Caco-2 (cell line): ENCODE results near the gene SLC30A1. TPM values are rescaled to one million over a fixed set of nuclear protein-coding genes. Genes with fewer than 3 reads are reported as not detected.
A peak's percentile ranks its signal among the peaks of the same experiment; 100 is the strongest.

ENCODE experiments used
- BruUV-seq: library from RNA; stranded (reverse); fragments of 400-500 nt; replicated peaks from 2 replicates; lab custom pipeline; 2021; lab: Mats Ljungman, UMichigan
- CTCF ChIA-PET: fragments of 300-600 bp; sonication (Branson Sonifier 250); formaldehyde crosslinking; loops from one replicate; lab custom pipeline; 2022; ENCODE audit warnings: antibody characterized with exemption; lab: Charles Lee
- POLR2A ChIA-PET: fragments of 300-600 bp; sonication (Branson Sonifier 250); formaldehyde crosslinking; loops from one replicate; lab custom pipeline; 2022; ENCODE audit warnings: antibody characterized with exemption; lab: Charles Lee
- DNase-seq, 2 experiments: peaks; one replicate each; pipeline versions ENCODE4 v3.0.0 to v3.0.0-alpha.2; 2020 to 2022
- H3K27me3 ChIP-seq: replicated peaks from 2 replicates; pipeline ENCODE4 v1.6.0; 2011; ENCODE audit warnings: low read length; ENCODE audit not compliant: control insufficient read depth, insufficient read depth
- H3K36me3 ChIP-seq: 2 replicates; pipeline ENCODE4 v1.5.1; 2011; ENCODE audit warnings: low read length; ENCODE audit not compliant: control insufficient read depth, insufficient read depth
- H3K4me1 ChIP-seq: fragments of 250-450 bp; sonication (Bioruptor Pico); 2 replicates; pipeline ENCODE4 v1.5.1; 2020; ENCODE audit warnings: mild to moderate bottlenecking
- H3K4me3 ChIP-seq: 2 replicates; pipeline ENCODE4 v1.5.1; 2011; ENCODE audit warnings: low read depth, mild to moderate bottlenecking, control low read depth, low read length
- H3K9me3 ChIP-seq: fragments of 250-450 bp; sonication (Bioruptor Pico); 2 replicates; pipeline ENCODE4 v1.5.1; 2020; ENCODE audit warnings: mild to moderate bottlenecking, moderate library complexity
- H3K27ac Mint-ChIP-seq: one replicate; pipeline ENCODE4 v1.8.0; 2022; ENCODE audit warnings: mixed read lengths; ENCODE audit not compliant: unreplicated experiment
- H3K27me3 Mint-ChIP-seq: one replicate; pipeline ENCODE4 v1.8.0; 2022; ENCODE audit warnings: mixed read lengths; ENCODE audit not compliant: insufficient read depth, unreplicated experiment
- H3K36me3 Mint-ChIP-seq: one replicate; pipeline ENCODE4 v1.8.0; 2022; ENCODE audit warnings: mild to moderate bottlenecking, mixed read lengths; ENCODE audit not compliant: insufficient read depth, unreplicated experiment
- H3K4me1 Mint-ChIP-seq: one replicate; pipeline ENCODE4 v1.8.0; 2022; ENCODE audit warnings: low read depth, mixed read lengths; ENCODE audit not compliant: unreplicated experiment
- H3K4me3 Mint-ChIP-seq: one replicate; pipeline ENCODE4 v1.8.0; 2022; ENCODE audit warnings: mild to moderate bottlenecking, moderate library complexity, mixed read lengths; ENCODE audit not compliant: unreplicated experiment
- H3K9me3 Mint-ChIP-seq: one replicate; pipeline ENCODE4 v1.8.0; 2022; ENCODE audit warnings: mixed read lengths; ENCODE audit not compliant: unreplicated experiment
- CTCF ChIP-seq, 2 experiments: fragments of 200-600 bp in 1 of 2; IDR thresholded peaks; 1 replicate in 1 of 2; 2 replicates in 1 of 2; pipeline versions ENCODE4 v1.5.1 to v1.8.0; 2011 to 2022; ENCODE audit warnings: antibody characterized with exemption in 1 of 2, control low read depth in 1 of 2, inconsistent platforms in 1 of 2, low read depth in 1 of 2, low read length in 1 of 2, mild to moderate bottlenecking in 1 of 2, moderate library complexity in 1 of 2; ENCODE audit not compliant: insufficient read depth in 1 of 2, severe bottlenecking in 1 of 2, unreplicated experiment in 1 of 2
- intact Hi-C: fragments of 100-400 bp; cut with micrococcal nuclease; formaldehyde crosslinking; loops from one replicate; pipeline ENCODE4 v1.10.0; 2022; ENCODE audit not compliant: unreplicated experiment
- total RNA-seq: library from RNA; stranded (reverse); gene quantifications from 2 replicates; pipeline ENCODE4 v1.2.3, GENCODE V29; 2022

The SLC30A1 gene
- total RNA-seq, 1 experiment from 2014 or later, result 26.6 TPM

GRCh38 chr1:211603191-211603701 lies 24.3 kb upstream of the SLC30A1 start:
- Mint-ChIP-seq H3K9me3 (no peaks in the 10 kb centered on the region), H3K27ac (peak overlapping the region; percentile 32), H3K36me3 (no peaks in the 10 kb centered on the region), H3K4me1 (peaks cover 61% of the 10 kb centered on the region), H3K4me3 (peak overlapping the region; percentile 14), H3K27me3 (no peaks in the 10 kb centered on the region)
- ChIA-PET POLR2A (interaction anchor here (0.6 kb wide), 1 partner anchor 25 kb away, joined by 3 read pairs; the partner anchor contains the start of gene SLC30A1), CTCF (interaction anchor here (1.2 kb wide), 3 partner anchors 22 to 45 kb away, joined by 4 to 8 read pairs (median 4); no protein-coding TSS in a partner anchor)
- peaks cover 53% of the 10 kb centered on the region for H3K4me1 ChIP-seq
- peak; percentile 36 to 48 for DNase-seq
- H3K4me3 ChIP-seq, result no peak overlapping the region
- intact Hi-C loops, result loop anchor here (1.0 to 2.0 kb wide), 4 partner anchors 10 to 46 kb away; partner anchors contain the start of gene SLC30A1
- no peaks in the 10 kb centered on the region for H3K36me3 ChIP-seq
- no peaks in the 10 kb centered on the region for H3K27me3 ChIP-seq
- BruUV-seq, result no TSS peak
- no peak for TF ChIP-seq CTCF (IDR thresholded peaks at IDR 0.05; ENCODE audit: insufficient read depth in 1 of 2, low read depth in 1 of 2, low read length in 1 of 2, severe bottlenecking in 1 of 2, unreplicated experiment in 1 of 2)
- no peaks in the 10 kb centered on the region for H3K9me3 ChIP-seq

DNA sequence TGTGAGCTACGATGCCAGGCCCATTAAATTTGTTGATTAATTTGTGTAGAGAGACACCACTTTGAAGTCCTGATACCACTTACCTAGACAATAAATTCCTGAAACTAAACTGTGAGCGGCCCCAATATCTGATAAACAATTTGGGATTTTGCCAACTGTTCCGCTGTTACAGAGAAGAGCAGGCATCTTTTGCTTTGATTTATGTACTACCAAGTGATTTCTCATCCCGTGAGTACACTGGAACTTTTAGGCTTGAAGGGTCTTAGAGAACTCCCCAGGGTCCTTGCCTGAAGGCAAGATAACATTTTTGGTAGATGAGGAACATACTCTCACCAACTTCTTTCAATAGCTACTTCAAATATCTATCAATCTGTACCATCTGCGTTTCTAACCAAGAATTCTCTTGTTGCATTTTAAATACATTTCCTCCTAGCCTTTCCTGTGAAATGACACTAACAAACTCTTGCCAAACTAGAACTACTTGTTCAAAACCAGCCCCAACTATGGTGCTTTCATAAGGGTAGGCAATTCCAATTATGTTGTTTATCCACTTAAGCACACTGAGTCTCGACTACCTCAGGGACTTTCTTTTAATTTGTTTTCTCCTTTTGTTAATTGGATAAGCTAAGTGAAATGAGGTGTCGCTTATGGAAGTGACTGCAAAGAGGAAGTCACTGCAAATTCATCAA lies 23.2 kb upstream of the SLC30A1 start:
- Mint-ChIP-seq H3K27me3 (no peaks in the 10 kb centered on the region), H3K27ac (peak overlapping the region; percentile 32), H3K9me3 (no peaks in the 10 kb centered on the region), H3K4me1 (peaks cover 50% of the 10 kb centered on the region), H3K4me3 (no peak overlapping the region), H3K36me3 (no peaks in the 10 kb centered on the region)
- DNase-seq, result no peak
- Histone ChIP-seq H3K9me3 (no peaks in the 10 kb centered on the region), H3K36me3 (no peaks in the 10 kb centered on the region), H3K27me3 (no peaks in the 10 kb centered on the region), H3K4me1 (peaks cover 45% of the 10 kb centered on the region), H3K4me3 (no peak overlapping the region)
- ChIA-PET CTCF (no interaction called here), POLR2A (no interaction called here)
- BruUV-seq, result no TSS peak
- intact Hi-C loops, result loop anchor here (2.0 kb wide), 1 partner anchor 47 kb away; no protein-coding TSS in a partner anchor
- no peak for TF ChIP-seq CTCF (IDR thresholded peaks at IDR 0.05; ENCODE audit: insufficient read depth in 1 of 2, low read depth in 1 of 2, low read length in 1 of 2, severe bottlenecking in 1 of 2, unreplicated experiment in 1 of 2)

GRCh38 chr1:211601159-211601558 lies 22.2 kb upstream of the SLC30A1 start:
- no TSS peak for BruUV-seq
- Mint-ChIP-seq H3K4me3 (no peak overlapping the region), H3K36me3 (no peaks in the 10 kb centered on the region), H3K27me3 (no peaks in the 10 kb centered on the region), H3K4me1 (peaks cover 45% of the 10 kb centered on the region), H3K27ac (no peak overlapping the region), H3K9me3 (no peaks in the 10 kb centered on the region)
- Histone ChIP-seq H3K4me1 (peaks cover 38% of the 10 kb centered on the region), H3K4me3 (no peak overlapping the region), H3K9me3 (no peaks in the 10 kb centered on the region), H3K27me3 (no peaks in the 10 kb centered on the region), H3K36me3 (no peaks in the 10 kb centered on the region)
- no peak for DNase-seq
- CTCF ChIA-PET, result no interaction called here
- TF ChIP-seq CTCF (IDR thresholded peaks at IDR 0.05; ENCODE audit: insufficient read depth in 1 of 2, low read depth in 1 of 2, low read length in 1 of 2, severe bottlenecking in 1 of 2, unreplicated experiment in 1 of 2), result no peak
- POLR2A ChIA-PET, result no interaction called here
- intact Hi-C loops, result no loop called here
